ENCODE measurements around the gene MTMR3. TPM values are rescaled to one million over a fixed set of nuclear protein-coding genes. Genes with fewer than 3 reads are reported as not detected.

MTMR3 gene
- total and polyA plus RNA-seq, 4 donors = 13.6 to 86.0 (median 41.3) TPM

- DNase-seq (no peak), ATAC-seq (ENCODE audit: insufficient read depth, low FRiP score) (no peak)
- Histone ChIP-seq H3K9me3 (ENCODE audit: control insufficient read depth in 4 of 4, insufficient read depth in 3 of 4, low read length in 3 of 4) (no peaks in the 10 kb centered on the region), H3K27me3 (ENCODE audit: control insufficient read depth in 3 of 3, insufficient read depth in 3 of 3, low read length in 2 of 3) (no peaks in the 10 kb centered on the region), H3K27ac (ENCODE audit: low read depth in 1 of 2, low read length in 1 of 2) (no peak overlapping the region), H3K9ac (ENCODE audit: insufficient read depth in 1 of 2, low read length in 2 of 2) (no peak overlapping the region), H3K4me1 (ENCODE audit: control insufficient read depth in 5 of 5, insufficient read depth in 5 of 5, low read length in 5 of 5) (peaks cover 0 to 4% (median 0%) of the 10 kb centered on the region in 5 donors), H3K36me3 (ENCODE audit: control insufficient read depth in 4 of 4, insufficient read depth in 4 of 4, low read length in 4 of 4) (peaks cover under 1 to 14% (median 7%) of the 10 kb centered on the region in 4 donors), H3K4me3 (no peak overlapping the region)
- TF ChIP-seq, protein P1, sequence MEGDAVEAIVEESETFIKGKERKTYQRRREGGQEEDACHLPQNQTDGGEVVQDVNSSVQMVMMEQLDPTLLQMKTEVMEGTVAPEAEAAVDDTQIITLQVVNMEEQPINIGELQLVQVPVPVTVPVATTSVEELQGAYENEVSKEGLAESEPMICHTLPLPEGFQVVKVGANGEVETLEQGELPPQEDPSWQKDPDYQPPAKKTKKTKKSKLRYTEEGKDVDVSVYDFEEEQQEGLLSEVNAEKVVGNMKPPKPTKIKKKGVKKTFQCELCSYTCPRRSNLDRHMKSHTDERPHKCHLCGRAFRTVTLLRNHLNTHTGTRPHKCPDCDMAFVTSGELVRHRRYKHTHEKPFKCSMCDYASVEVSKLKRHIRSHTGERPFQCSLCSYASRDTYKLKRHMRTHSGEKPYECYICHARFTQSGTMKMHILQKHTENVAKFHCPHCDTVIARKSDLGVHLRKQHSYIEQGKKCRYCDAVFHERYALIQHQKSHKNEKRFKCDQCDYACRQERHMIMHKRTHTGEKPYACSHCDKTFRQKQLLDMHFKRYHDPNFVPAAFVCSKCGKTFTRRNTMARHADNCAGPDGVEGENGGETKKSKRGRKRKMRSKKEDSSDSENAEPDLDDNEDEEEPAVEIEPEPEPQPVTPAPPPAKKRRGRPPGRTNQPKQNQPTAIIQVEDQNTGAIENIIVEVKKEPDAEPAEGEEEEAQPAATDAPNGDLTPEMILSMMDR (IDR thresholded peaks at IDR 0.05; ENCODE audit: control extremely low read depth, extremely low read depth) = no peak
- 63 to 84% methylated on average over 2 of the region's 2 CpGs for WGBS, 2 donors
Measured at GRCh38 chr22:30031764-30032455, 148.9 kb downstream of the MTMR3 start.

GRCh38 chr22:30033137-30033536 is 150.2 kb downstream of the MTMR3 start:
- peaks cover 0 to 8% (median 4%) of the 10 kb centered on the region in 4 donors for H3K36me3 ChIP-seq (ENCODE audit: control insufficient read depth in 4 of 4, insufficient read depth in 4 of 4, low read length in 4 of 4)
- TF ChIP-seq, protein P1 (IDR thresholded peaks at IDR 0.05; ENCODE audit: control extremely low read depth, extremely low read depth) = no peak
- no peak for DNase-seq
- no peak overlapping the region for H3K9ac ChIP-seq (ENCODE audit: insufficient read depth in 1 of 2, low read length in 2 of 2)
- no peaks in the 10 kb centered on the region for H3K27me3 ChIP-seq (ENCODE audit: control insufficient read depth in 3 of 3, insufficient read depth in 3 of 3, low read length in 2 of 3)
- ATAC-seq (ENCODE audit: insufficient read depth, low FRiP score) = no peak
- no peak overlapping the region for H3K4me3 ChIP-seq
- no peaks in the 10 kb centered on the region for H3K9me3 ChIP-seq (ENCODE audit: control insufficient read depth in 4 of 4, insufficient read depth in 3 of 4, low read length in 3 of 4)
- peaks cover 0 to 3% (median 0%) of the 10 kb centered on the region in 5 donors for H3K4me1 ChIP-seq (ENCODE audit: control insufficient read depth in 5 of 5, insufficient read depth in 5 of 5, low read length in 5 of 5)
- no peak overlapping the region for H3K27ac ChIP-seq (ENCODE audit: low read depth in 1 of 2, low read length in 1 of 2)
- WGBS, 2 donors = 52 to 74% methylated on average over 4 of the region's 4 CpGs

DNA sequence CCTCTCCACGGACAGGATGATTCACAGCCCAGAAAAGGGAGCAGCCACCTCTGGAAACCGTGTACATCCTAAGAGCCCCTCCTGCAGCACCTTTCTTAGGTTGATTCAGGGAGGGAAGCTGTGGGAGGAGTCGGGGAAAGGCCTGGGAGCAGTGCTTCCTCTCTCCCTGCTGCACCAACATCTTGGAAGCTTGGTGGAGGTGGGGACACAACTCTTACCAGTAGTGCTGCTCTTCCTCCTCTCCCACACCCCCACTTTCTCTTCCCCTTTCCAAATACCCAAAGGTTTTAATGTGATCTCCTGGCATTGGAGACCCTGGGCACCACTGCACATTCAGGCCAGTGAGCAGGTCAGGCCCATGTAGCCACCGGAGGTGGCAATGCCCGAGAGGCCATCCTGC is 150.9 kb downstream of the MTMR3 start:
- H3K27ac ChIP-seq (ENCODE audit: low read depth in 1 of 2, low read length in 1 of 2) = no peak overlapping the region
- peaks cover 0 to 4% (median 0%) of the 10 kb centered on the region in 5 donors for H3K4me1 ChIP-seq (ENCODE audit: control insufficient read depth in 5 of 5, insufficient read depth in 5 of 5, low read length in 5 of 5)
- no peaks in the 10 kb centered on the region for H3K9me3 ChIP-seq (ENCODE audit: control insufficient read depth in 4 of 4, insufficient read depth in 3 of 4, low read length in 3 of 4)
- ATAC-seq (ENCODE audit: insufficient read depth, low FRiP score) (no peak), DNase-seq (no peak)
- H3K9ac ChIP-seq (ENCODE audit: insufficient read depth in 1 of 2, low read length in 2 of 2) = no peak overlapping the region
- no peaks in the 10 kb centered on the region for H3K27me3 ChIP-seq (ENCODE audit: control insufficient read depth in 3 of 3, insufficient read depth in 3 of 3, low read length in 2 of 3)
- TF ChIP-seq, protein P1 (IDR thresholded peaks at IDR 0.05; ENCODE audit: control extremely low read depth, extremely low read depth) = no peak
- H3K36me3 ChIP-seq (ENCODE audit: control insufficient read depth in 4 of 4, insufficient read depth in 4 of 4, low read length in 4 of 4) = peaks cover 0 to 1% (median under 1%) of the 10 kb centered on the region in 4 donors
- H3K4me3 ChIP-seq = no peak overlapping the region
- WGBS, 2 donors = 65 to 68% methylated on average over 5 of the region's 5 CpGs
